A673 (cell line): ENCODE measurements around the gene TTC16. TPM values are rescaled to one million over a fixed set of nuclear protein-coding genes. Genes with fewer than 3 reads are reported as not detected.
"Not testable (repeated sequence)": the region's sequence is repeated elsewhere in the genome, so short reads cannot be mapped to it uniquely, and the experiment has no call there.

Source experiments
- BruUV-seq: library from RNA; stranded (reverse); fragments of 400-500 nt; replicated peaks from 2 replicates; lab custom pipeline; 2021; lab: Mats Ljungman, UMichigan
- CTCF ChIA-PET: fragments of 300-600 bp; sonication (Branson Sonifier 250); formaldehyde crosslinking; loops from one replicate; lab custom pipeline; 2022; ENCODE audit warnings: antibody characterized with exemption; lab: Charles Lee
- POLR2A ChIA-PET: fragments of 300-600 bp; sonication (Branson Sonifier 250); formaldehyde crosslinking; loops from one replicate; lab custom pipeline; 2022; ENCODE audit warnings: antibody characterized with exemption; ENCODE audit not compliant: low non-redundant PET; lab: Charles Lee
- DNase-seq: peaks from one replicate; pipeline ENCODE4 v3.0.0-alpha.2; 2015; ENCODE audit warnings: low spot score
- H3K27ac ChIP-seq: fragments of 200-600 bp; sonication (generic); 2 replicates; pipeline ENCODE4 v1.5.1; 2016; ENCODE audit warnings: mixed run types, low read depth, mild to moderate bottlenecking, mixed read lengths, antibody characterized with exemption, low read length; ENCODE audit not compliant: poor library complexity, severe bottlenecking
- H3K27me3 ChIP-seq: fragments of 200-600 bp; sonication (generic); replicated peaks from 2 replicates; pipeline ENCODE4 v1.6.1; 2017; ENCODE audit warnings: mixed run types, low read depth, mild to moderate bottlenecking, mixed read lengths, antibody characterized with exemption, low read length; ENCODE audit not compliant: insufficient read depth, poor library complexity
- H3K36me3 ChIP-seq: fragments of 200-600 bp; sonication (generic); 2 replicates; pipeline ENCODE4 v1.6.1; 2016; ENCODE audit warnings: mixed run types, mild to moderate bottlenecking, mixed read lengths, antibody characterized with exemption, low read length; ENCODE audit not compliant: insufficient read depth, poor library complexity, severe bottlenecking
- H3K4me1 ChIP-seq: fragments of 200-600 bp; sonication (generic); 2 replicates; pipeline ENCODE4 v1.6.1; 2017; ENCODE audit warnings: mixed run types, mild to moderate bottlenecking, mixed read lengths, antibody characterized with exemption, low read length; ENCODE audit not compliant: insufficient read depth, poor library complexity, severe bottlenecking
- H3K4me3 ChIP-seq: fragments of 200-600 bp; sonication (generic); 2 replicates; pipeline ENCODE4 v1.5.1; 2016; ENCODE audit warnings: low read depth, mixed run types, mild to moderate bottlenecking, mixed read lengths, low read length; ENCODE audit not compliant: poor library complexity, severe bottlenecking
- H3K9me3 ChIP-seq: fragments of 200-600 bp; sonication (generic); 2 replicates; pipeline ENCODE4 v1.6.1; 2016; ENCODE audit warnings: mixed run types, low read depth, mild to moderate bottlenecking, mixed read lengths, antibody characterized with exemption, low read length; ENCODE audit not compliant: poor library complexity, severe bottlenecking
- CTCF ChIP-seq: fragments of 300-800, 200-600 bp; sonication (generic); conservative IDR thresholded peaks from 2 replicates; pipeline ENCODE4 v1.5.1; 2017; ENCODE audit warnings: low read depth, mild to moderate bottlenecking, antibody characterized with exemption, low read length, moderate library complexity, mixed read lengths
- EZH2 ChIP-seq: fragments of 200-600 bp; sonication (generic); IDR thresholded peaks from 2 replicates; pipeline ENCODE4 v1.6.1; 2017; ENCODE audit warnings: borderline replicate concordance, low read depth, mild to moderate bottlenecking, mixed read lengths, antibody characterized with exemption, low read length; ENCODE audit not compliant: poor library complexity, severe bottlenecking
- intact Hi-C: fragments of 100-400 bp; cut with micrococcal nuclease; formaldehyde crosslinking; loops from one replicate; pipeline ENCODE4 v1.10.0; 2022; ENCODE audit not compliant: unreplicated experiment
- total RNA-seq: library from RNA; stranded (reverse); gene quantifications from 2 replicates; pipeline ENCODE4 v1.2.3, GENCODE V29; 2021

The TTC16 gene
- total RNA-seq, 1 experiment from 2014 or later: not detected

GRCh38 chr9:127779136-127779981 lies 63.5 kb downstream of the TTC16 start:
- no peak overlapping the region for H3K27ac ChIP-seq
- CTCF ChIA-PET: no interaction called here

GRCh38 chr9:127780126-127780885 lies 64.4 kb downstream of the TTC16 start:
- H3K27me3 ChIP-seq: no peaks in the 10 kb centered on the region
- ChIA-PET CTCF (no interaction called here), POLR2A (no interaction called here)
- no peaks in the 10 kb centered on the region for H3K36me3 ChIP-seq
- TF ChIP-seq EZH2 (no peak), CTCF (no peak)
- intact Hi-C loops: no loop called here
- no peak overlapping the region for H3K27ac ChIP-seq
- DNase-seq: no peak
- H3K4me3 ChIP-seq: no peak overlapping the region
- no peaks in the 10 kb centered on the region for H3K9me3 ChIP-seq
- no peaks in the 10 kb centered on the region for H3K4me1 ChIP-seq
- no TSS peak for BruUV-seq

More at GRCh38 chr9:127779136-127779981, 63.5 kb downstream of the TTC16 start:
- POLR2A ChIA-PET: no interaction called here
- intact Hi-C loops: no loop called here
- no peaks in the 10 kb centered on the region for H3K4me1 ChIP-seq
- H3K36me3 ChIP-seq: no peaks in the 10 kb centered on the region
- DNase-seq: no peak
- H3K9me3 ChIP-seq: no peaks in the 10 kb centered on the region
- no peaks in the 10 kb centered on the region for H3K27me3 ChIP-seq
- no TSS peak for BruUV-seq
- no peak overlapping the region for H3K4me3 ChIP-seq
- TF ChIP-seq CTCF (no peak), EZH2 (no peak)

- H3K36me3 ChIP-seq, intact Hi-C loops, H3K4me3 ChIP-seq, CTCF ChIA-PET, H3K27me3 ChIP-seq, DNase-seq, H3K4me1 ChIP-seq, POLR2A ChIA-PET, H3K9me3 ChIP-seq, BruUV-seq, H3K27ac ChIP-seq: not testable (repeated sequence)
These were observed 65.0 kb downstream of the TTC16 start for GRCh38 chr9:127780909-127781308.

Other genes with a start within 250 kb of the TTC16 start
- 10.9 and 12.6 TPM in 2 replicates for gene STXBP1, start 103.8 kb upstream of the TTC16 start, total RNA-seq
- not detected in 2 replicates for gene CFAP157, start 9.1 kb upstream of the TTC16 start, total RNA-seq
- 9.3 and 10.7 TPM in 2 replicates for gene PTRH1, start 416 bp upstream of the TTC16 start, total RNA-seq
- 9.1 and 9.2 TPM in 2 replicates for gene TOR2A, start 19.2 kb downstream of the TTC16 start, total RNA-seq
- gene SH2D3C, start 62.6 kb downstream of the TTC16 start, total RNA-seq: not detected in 2 replicates
- gene CDK9, start 70.0 kb downstream of the TTC16 start, total RNA-seq: 68.0 and 77.7 TPM in 2 replicates
- gene FPGS, start 86.8 kb downstream of the TTC16 start, total RNA-seq: 74.9 and 78.2 TPM in 2 replicates
- 29.9 and 31.1 TPM in 2 replicates for gene ENG, start 138.6 kb downstream of the TTC16 start, total RNA-seq
- 35.8 and 52.9 TPM in 2 replicates for gene AK1, start 161.6 kb downstream of the TTC16 start, total RNA-seq
- gene ST6GALNAC6, start 183.5 kb downstream of the TTC16 start, total RNA-seq: 34.7 and 40.4 TPM in 2 replicates
- 11.8 and 15.8 TPM in 2 replicates for gene ST6GALNAC4, start 201.0 kb downstream of the TTC16 start, total RNA-seq
- gene PIP5KL1, start 214.7 kb downstream of the TTC16 start, total RNA-seq: 2.6 and 3.9 TPM in 2 replicates
- gene DPM2, start 221.8 kb downstream of the TTC16 start, total RNA-seq: 51.5 and 52.9 TPM in 2 replicates